Ascending aorta (tissue), 2 donors: ENCODE measurements around the gene AUTS2. TPM values are rescaled to one million over a fixed set of nuclear protein-coding genes. Genes with fewer than 3 reads are reported as not detected.

Experiments used
- DNase-seq, 2 donors: peaks; one replicate each; pipeline ENCODE4 v3.0.0-alpha.2; 2019; ENCODE audit warnings: low spot score in 2 of 2
- H3K27ac ChIP-seq, 2 donors: fragments of 200-600 bp; sonication (generic); one replicate each; pipeline ENCODE4 v1.5.1; 2016 to 2017; ENCODE audit warnings: mild to moderate bottlenecking in 1 of 2
- H3K27me3 ChIP-seq: fragments of 200-600 bp; sonication (generic); one replicate; pipeline ENCODE4 v1.5.1; 2017
- H3K36me3 ChIP-seq, 2 donors: fragments of 200-600 bp; sonication (generic); one replicate each; pipeline ENCODE4 v1.5.1; 2016
- H3K4me1 ChIP-seq, 2 donors: fragments of 200-600 bp; sonication (generic); one replicate each; pipeline ENCODE4 v1.5.1; 2016 to 2017; ENCODE audit warnings: mild to moderate bottlenecking in 1 of 2
- H3K4me3 ChIP-seq, 2 donors: fragments of 200-600 bp; sonication (generic); one replicate each; pipeline ENCODE4 v1.5.1; 2016 to 2017; ENCODE audit warnings: mild to moderate bottlenecking in 1 of 2
- H3K9me3 ChIP-seq, 2 donors: fragments of 200-600 bp; sonication (generic); one replicate each; pipeline ENCODE4 v1.5.1; 2016
- intact Hi-C: fragments of 100-400 bp; cut with DNase I; formaldehyde crosslinking; loops from one replicate; pipeline ENCODE4 v1.15.1; 2023
- total RNA-seq: library from RNA; depleted of rRNA; stranded (reverse); fragments of >200 nt; gene quantifications from one replicate; pipeline ENCODE4 v1.1.0, GENCODE V29; 2016
- TF ChIP-seq, protein P1 (sequence below), 3 experiments: fragments of 200-600 bp in 2 of 3; fragments of 450-650 bp in 1 of 3; sonication (generic) in 2 of 3; IDR thresholded peaks; one replicate each; pipeline ENCODE4 v1.5.1; 2016 to 2019; ENCODE audit warnings: antibody characterized with exemption in 3 of 3, mild to moderate bottlenecking in 1 of 3, moderate library complexity in 1 of 3

AUTS2 gene
- total RNA-seq, 1 donor from 2014 or later = 90.4 TPM

DNA sequence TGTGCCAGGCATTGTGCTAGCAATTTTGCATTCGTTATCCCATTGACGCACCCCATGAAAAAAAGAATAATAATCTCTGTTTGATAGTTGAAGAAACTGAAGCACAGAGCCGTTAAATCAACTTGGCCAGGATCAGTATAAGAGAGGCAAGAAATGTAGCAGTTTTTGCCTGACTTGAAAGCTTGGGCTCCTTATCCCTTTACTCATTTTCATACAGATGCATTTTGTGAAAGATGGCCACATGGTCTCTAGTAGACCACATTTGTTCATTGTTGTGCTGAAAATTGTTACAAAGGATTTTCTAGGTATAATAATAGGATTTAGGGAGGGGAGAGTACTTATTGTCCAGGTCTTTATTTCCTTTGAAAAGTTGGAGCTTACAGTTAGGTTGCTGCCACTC, 14.7 kb downstream of the AUTS2 start:
- Histone ChIP-seq H3K27me3 (no peaks in the 10 kb centered on the region), H3K4me3 (no peak overlapping the region), H3K4me1 (no peaks in the 10 kb centered on the region), H3K36me3 (no peaks in the 10 kb centered on the region), H3K9me3 (no peaks in the 10 kb centered on the region), H3K27ac (no peak overlapping the region)
- intact Hi-C loops = no loop called here
- no peak for DNase-seq
- TF ChIP-seq, protein P1, sequence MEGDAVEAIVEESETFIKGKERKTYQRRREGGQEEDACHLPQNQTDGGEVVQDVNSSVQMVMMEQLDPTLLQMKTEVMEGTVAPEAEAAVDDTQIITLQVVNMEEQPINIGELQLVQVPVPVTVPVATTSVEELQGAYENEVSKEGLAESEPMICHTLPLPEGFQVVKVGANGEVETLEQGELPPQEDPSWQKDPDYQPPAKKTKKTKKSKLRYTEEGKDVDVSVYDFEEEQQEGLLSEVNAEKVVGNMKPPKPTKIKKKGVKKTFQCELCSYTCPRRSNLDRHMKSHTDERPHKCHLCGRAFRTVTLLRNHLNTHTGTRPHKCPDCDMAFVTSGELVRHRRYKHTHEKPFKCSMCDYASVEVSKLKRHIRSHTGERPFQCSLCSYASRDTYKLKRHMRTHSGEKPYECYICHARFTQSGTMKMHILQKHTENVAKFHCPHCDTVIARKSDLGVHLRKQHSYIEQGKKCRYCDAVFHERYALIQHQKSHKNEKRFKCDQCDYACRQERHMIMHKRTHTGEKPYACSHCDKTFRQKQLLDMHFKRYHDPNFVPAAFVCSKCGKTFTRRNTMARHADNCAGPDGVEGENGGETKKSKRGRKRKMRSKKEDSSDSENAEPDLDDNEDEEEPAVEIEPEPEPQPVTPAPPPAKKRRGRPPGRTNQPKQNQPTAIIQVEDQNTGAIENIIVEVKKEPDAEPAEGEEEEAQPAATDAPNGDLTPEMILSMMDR (IDR thresholded peaks at IDR 0.05) = no peak

DNA sequence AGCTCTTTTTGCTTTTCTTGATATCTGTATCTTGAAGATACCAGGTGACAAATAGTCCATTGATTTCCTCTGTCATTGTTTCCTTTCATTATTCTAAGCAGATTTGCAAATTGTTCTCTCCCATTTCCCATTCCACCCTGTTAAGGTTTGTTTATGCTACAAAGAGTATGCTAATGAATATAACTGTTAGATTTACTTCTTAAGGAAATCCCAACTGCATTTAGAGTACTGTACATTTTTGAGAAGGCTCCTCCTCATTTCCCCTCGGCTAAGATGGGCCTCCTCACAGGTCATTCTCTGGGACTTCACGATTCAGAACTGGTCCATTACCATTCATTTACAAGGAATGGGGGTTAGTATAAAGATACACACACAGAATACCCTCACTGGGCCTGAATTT, 15.6 kb downstream of the AUTS2 start:
- no peak for DNase-seq
- Histone ChIP-seq H3K4me1 (no peaks in the 10 kb centered on the region), H3K9me3 (no peaks in the 10 kb centered on the region), H3K27ac (no peak overlapping the region), H3K27me3 (no peaks in the 10 kb centered on the region), H3K36me3 (no peaks in the 10 kb centered on the region), H3K4me3 (no peak overlapping the region)
- intact Hi-C loops = no loop called here
- TF ChIP-seq, protein P1 (IDR thresholded peaks at IDR 0.05) = no peak

GRCh38 chr7:69615685-69616084, 17.4 kb downstream of the AUTS2 start:
- Histone ChIP-seq H3K36me3 (no peaks in the 10 kb centered on the region), H3K9me3 (no peaks in the 10 kb centered on the region), H3K4me3 (no peak overlapping the region), H3K4me1 (no peaks in the 10 kb centered on the region), H3K27ac (no peak overlapping the region), H3K27me3 (no peaks in the 10 kb centered on the region)
- TF ChIP-seq, protein P1 (IDR thresholded peaks at IDR 0.05) = no peak
- intact Hi-C loops = no loop called here
- no peak for DNase-seq

- no peak overlapping the region for H3K27ac ChIP-seq
- DNase-seq = no peak
- H3K4me3 ChIP-seq = no peak overlapping the region
- no peaks in the 10 kb centered on the region for H3K9me3 ChIP-seq
- no peaks in the 10 kb centered on the region for H3K36me3 ChIP-seq
- intact Hi-C loops = no loop called here
- H3K4me1 ChIP-seq = no peaks in the 10 kb centered on the region
- no peaks in the 10 kb centered on the region for H3K27me3 ChIP-seq
- TF ChIP-seq, protein P1 (IDR thresholded peaks at IDR 0.05) = no peak
Observed at GRCh38 chr7:69617364-69617763, 19.1 kb downstream of the AUTS2 start.

- Histone ChIP-seq H3K27me3 (no peaks in the 10 kb centered on the region), H3K36me3 (no peaks in the 10 kb centered on the region), H3K27ac (no peak overlapping the region), H3K4me3 (no peak overlapping the region), H3K9me3 (no peaks in the 10 kb centered on the region), H3K4me1 (no peaks in the 10 kb centered on the region)
- no peak for DNase-seq
- TF ChIP-seq, protein P1 (IDR thresholded peaks at IDR 0.05) = no peak
- intact Hi-C loops = no loop called here
Observed at GRCh38 chr7:69619054-69619453, 20.8 kb downstream of the AUTS2 start.

- Histone ChIP-seq H3K27me3 (no peaks in the 10 kb centered on the region), H3K4me3 (no peak overlapping the region), H3K9me3 (no peaks in the 10 kb centered on the region), H3K4me1 (no peaks in the 10 kb centered on the region), H3K36me3 (no peaks in the 10 kb centered on the region), H3K27ac (no peak overlapping the region)
- no peak for DNase-seq
- intact Hi-C loops = no loop called here
- TF ChIP-seq, protein P1 (IDR thresholded peaks at IDR 0.05) = no peak
Observed at GRCh38 chr7:69619635-69620034, 21.4 kb downstream of the AUTS2 start.
